Fibroblast of upper back skin (primary cell): ENCODE data around the gene RAB27A.
A peak's percentile ranks its signal among the peaks of the same experiment; 100 is the strongest.
"Not testable (repeated sequence)": the region's sequence is repeated elsewhere in the genome, so short reads cannot be mapped to it uniquely, and the experiment has no call there.

ENCODE experiments used
- DNase-seq: peaks from one replicate; pipeline ENCODE4 v3.0.0-alpha.2; 2013

Gene RAB27A

GRCh38 chr15:55289746-55290527 is at the start of gene RAB27A:
Gene RAB27A, minus strand, starts transcription at chr15:55289813. Its CDS starts 54,879 bp downstream, at chr15:55234934.
- peak; percentile 63 for DNase-seq

- no peak for DNase-seq
Measured at GRCh38 chr15:55337160-55337559, 47.5 kb upstream of the RAB27A start.

- no peak for DNase-seq
Measured at GRCh38 chr15:55334997-55335396, 45.4 kb upstream of the RAB27A start.

- DNase-seq, result no peak
Measured at GRCh38 chr15:55334371-55334770, 44.8 kb upstream of the RAB27A start.

- DNase-seq, result no peak
Measured at GRCh38 chr15:55327387-55327786, 37.8 kb upstream of the RAB27A start.

GRCh38 chr15:55322467-55322866 is 32.9 kb upstream of the RAB27A start:
- DNase-seq, result no peak

GRCh38 chr15:55320963-55321362 is 31.4 kb upstream of the RAB27A start:
- no peak for DNase-seq

GRCh38 chr15:55320238-55320550 is 30.6 kb upstream of the RAB27A start:
- peak; percentile 12 for DNase-seq

GRCh38 chr15:55319537-55320237 is 30.1 kb upstream of the RAB27A start:
- no peak for DNase-seq

- peak; percentile 88 for DNase-seq
Measured at GRCh38 chr15:55318588-55319494, 29.2 kb upstream of the RAB27A start, which contains the start of the genes PIGB and PIGBOS1. Gene PIGB, plus strand, starts transcription at chr15:55319222. Its CDS starts 29 bp downstream, at chr15:55319251. Gene PIGBOS1, minus strand, starts transcription at chr15:55319123. Its CDS starts 1,331 bp downstream, at chr15:55317792.

GRCh38 chr15:55302801-55303200 is 13.2 kb upstream of the RAB27A start:
- not testable (repeated sequence) for DNase-seq

GRCh38 chr15:55297315-55297714 is 7.7 kb upstream of the RAB27A start:
- DNase-seq, result no peak

- DNase-seq, result peak; percentile 79
Measured at GRCh38 chr15:55290528-55291057, 980 bp upstream of the RAB27A start.

- DNase-seq, result peak; percentile 25
Measured at GRCh38 chr15:55289011-55289745, 435 bp downstream of the RAB27A start.

- DNase-seq, result no peak
Measured at GRCh38 chr15:55288006-55288717, 1.5 kb downstream of the RAB27A start.

- not testable (repeated sequence) for DNase-seq
Measured at GRCh38 chr15:55286442-55287189, 3.0 kb downstream of the RAB27A start.

- DNase-seq, result no peak
Measured at GRCh38 chr15:55284426-55284825, 5.2 kb downstream of the RAB27A start.

- DNase-seq, result no peak
Measured at GRCh38 chr15:55283379-55284147, 6.0 kb downstream of the RAB27A start.

GRCh38 chr15:55282284-55282833 is 7.3 kb downstream of the RAB27A start:
- DNase-seq, result peak; percentile 67
